Endodermal cell (in vitro differentiated cells): ENCODE measurements around the gene WBP1. TPM values are rescaled to one million over a fixed set of nuclear protein-coding genes. Genes with fewer than 3 reads are reported as not detected.

ENCODE experiments used
- DNase-seq: peaks from one replicate; pipeline ENCODE4 v3.0.0-alpha.2; 2017
- H3K27ac ChIP-seq: 2 replicates; pipeline ENCODE4 v1.5.1; 2013; ENCODE audit warnings: mild to moderate bottlenecking, low read depth, low read length, moderate library complexity
- H3K27me3 ChIP-seq: 2 replicates; pipeline ENCODE4 v1.6.1; 2013; ENCODE audit warnings: mild to moderate bottlenecking, low read length, moderate library complexity; ENCODE audit not compliant: insufficient read depth, control insufficient read depth, poor library complexity, severe bottlenecking
- H3K36me3 ChIP-seq: 2 replicates; pipeline ENCODE4 v1.7.0; 2013; ENCODE audit warnings: mild to moderate bottlenecking, low read length, moderate library complexity; ENCODE audit not compliant: control insufficient read depth, insufficient read depth
- H3K4me1 ChIP-seq: one replicate; pipeline ENCODE4 v1.7.0; 2013; ENCODE audit warnings: low read length; ENCODE audit not compliant: control insufficient read depth, insufficient read depth
- H3K4me3 ChIP-seq: 2 replicates; pipeline ENCODE4 v1.5.1; 2013; ENCODE audit warnings: mild to moderate bottlenecking, low read length, moderate library complexity
- H3K9ac ChIP-seq: 2 replicates; pipeline ENCODE4 v1.6.1; 2013; ENCODE audit warnings: mild to moderate bottlenecking, low read length, moderate library complexity; ENCODE audit not compliant: poor library complexity, severe bottlenecking; ENCODE audit errors: extremely low read depth
- H3K9me3 ChIP-seq: 2 replicates; pipeline ENCODE4 v1.6.1; 2013; ENCODE audit warnings: mild to moderate bottlenecking, low read length, moderate library complexity; ENCODE audit not compliant: control insufficient read depth
- H3K27ac Mint-ChIP-seq: 2 replicates; pipeline ENCODE4 v1.8.0; 2020; ENCODE audit warnings: mixed read lengths
- H3K27me3 Mint-ChIP-seq: 2 replicates; pipeline ENCODE4 v1.8.0; 2021; ENCODE audit warnings: mild to moderate bottlenecking, mixed read lengths; ENCODE audit not compliant: insufficient read depth
- H3K36me3 Mint-ChIP-seq: 2 replicates; pipeline ENCODE4 v1.8.0; 2020; ENCODE audit warnings: low read depth, mixed read lengths
- H3K4me1 Mint-ChIP-seq: 2 replicates; pipeline ENCODE4 v1.8.0; 2020; ENCODE audit warnings: mixed read lengths
- H3K4me3 Mint-ChIP-seq: 2 replicates; pipeline ENCODE4 v1.8.0; 2020; ENCODE audit warnings: mild to moderate bottlenecking, moderate library complexity, mixed read lengths
- H3K9me3 Mint-ChIP-seq: 2 replicates; pipeline ENCODE4 v1.8.0; 2020; ENCODE audit warnings: mild to moderate bottlenecking, mixed read lengths
- WGBS, 2 experiments: methylation state at CpG; one replicate each; pipeline versions ENCODE4 v1.1.5 to v1.1.7; 2013; ENCODE audit warnings: missing lambda C conversion rate in 2 of 2, mixed read lengths in 1 of 2; ENCODE audit not compliant: insufficient coverage in 1 of 2, insufficient read length in 1 of 2; 5-methylcytosine and 5-hydroxymethylcytosine counted together
- total RNA-seq, 2 donors: library from RNA; stranded (reverse); fragmentation: NEBNext Ultra II Directional in 1 of 2; extraction: Animal tissue kit (Norgen Biotek cat#: 25700) in 1 of 2; gene quantifications; 2 replicates in 1 of 2; 3 replicates in 1 of 2; pipeline ENCODE4 v1.2.1, GENCODE V29; 2021
- TF ChIP-seq, protein P1 (sequence below): fragments of 200-600 bp; sonication (generic); conservative IDR thresholded peaks from 2 replicates; pipeline ENCODE4 v1.5.0; 2021; ENCODE audit warnings: antibody characterized with exemption, mild to moderate bottlenecking

Gene WBP1
- total RNA-seq, 2 donors from 2014 or later, result 110 to 116 TPM

DNA sequence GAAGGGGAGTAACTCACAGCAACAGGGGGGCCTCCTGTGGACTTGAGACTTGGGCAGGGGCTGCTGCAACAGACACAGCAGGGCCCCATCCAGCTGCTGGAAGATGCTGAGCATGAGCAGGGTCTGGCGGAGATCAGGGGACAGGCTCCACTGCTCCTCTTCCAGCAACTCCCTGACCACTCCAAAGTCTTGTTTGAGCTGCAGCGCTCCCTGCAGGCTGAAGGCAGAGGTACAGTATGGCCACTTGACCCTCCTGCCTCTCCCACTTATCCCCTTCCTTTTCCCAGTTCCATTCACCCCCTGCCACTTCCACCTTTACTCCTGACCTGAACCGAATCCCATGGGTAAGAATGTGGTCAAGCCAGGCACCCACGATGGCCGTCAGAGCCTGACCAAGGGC is 16.7 kb downstream of the WBP1 start:
- Mint-ChIP-seq H3K27ac (no peak overlapping the region), H3K9me3 (no peaks in the 10 kb centered on the region), H3K4me1 (no peaks in the 10 kb centered on the region), H3K4me3 (no peak overlapping the region), H3K36me3 (peaks cover 28% of the 10 kb centered on the region), H3K27me3 (no peaks in the 10 kb centered on the region)
- 93 to 100% methylated on average over 4 to 5 of the region's 5 CpGs for WGBS, 2 experiments
- H3K9ac ChIP-seq, result no peak overlapping the region
- H3K36me3 ChIP-seq, result peaks cover 30% of the 10 kb centered on the region
- no peak overlapping the region for H3K27ac ChIP-seq
- no peaks in the 10 kb centered on the region for H3K27me3 ChIP-seq
- H3K4me3 ChIP-seq, result no peak overlapping the region
- no peaks in the 10 kb centered on the region for H3K9me3 ChIP-seq
- TF ChIP-seq, protein P1, sequence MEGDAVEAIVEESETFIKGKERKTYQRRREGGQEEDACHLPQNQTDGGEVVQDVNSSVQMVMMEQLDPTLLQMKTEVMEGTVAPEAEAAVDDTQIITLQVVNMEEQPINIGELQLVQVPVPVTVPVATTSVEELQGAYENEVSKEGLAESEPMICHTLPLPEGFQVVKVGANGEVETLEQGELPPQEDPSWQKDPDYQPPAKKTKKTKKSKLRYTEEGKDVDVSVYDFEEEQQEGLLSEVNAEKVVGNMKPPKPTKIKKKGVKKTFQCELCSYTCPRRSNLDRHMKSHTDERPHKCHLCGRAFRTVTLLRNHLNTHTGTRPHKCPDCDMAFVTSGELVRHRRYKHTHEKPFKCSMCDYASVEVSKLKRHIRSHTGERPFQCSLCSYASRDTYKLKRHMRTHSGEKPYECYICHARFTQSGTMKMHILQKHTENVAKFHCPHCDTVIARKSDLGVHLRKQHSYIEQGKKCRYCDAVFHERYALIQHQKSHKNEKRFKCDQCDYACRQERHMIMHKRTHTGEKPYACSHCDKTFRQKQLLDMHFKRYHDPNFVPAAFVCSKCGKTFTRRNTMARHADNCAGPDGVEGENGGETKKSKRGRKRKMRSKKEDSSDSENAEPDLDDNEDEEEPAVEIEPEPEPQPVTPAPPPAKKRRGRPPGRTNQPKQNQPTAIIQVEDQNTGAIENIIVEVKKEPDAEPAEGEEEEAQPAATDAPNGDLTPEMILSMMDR, result peak; percentile 60
- DNase-seq, result peak; percentile 83
- no peaks in the 10 kb centered on the region for H3K4me1 ChIP-seq

DNA sequence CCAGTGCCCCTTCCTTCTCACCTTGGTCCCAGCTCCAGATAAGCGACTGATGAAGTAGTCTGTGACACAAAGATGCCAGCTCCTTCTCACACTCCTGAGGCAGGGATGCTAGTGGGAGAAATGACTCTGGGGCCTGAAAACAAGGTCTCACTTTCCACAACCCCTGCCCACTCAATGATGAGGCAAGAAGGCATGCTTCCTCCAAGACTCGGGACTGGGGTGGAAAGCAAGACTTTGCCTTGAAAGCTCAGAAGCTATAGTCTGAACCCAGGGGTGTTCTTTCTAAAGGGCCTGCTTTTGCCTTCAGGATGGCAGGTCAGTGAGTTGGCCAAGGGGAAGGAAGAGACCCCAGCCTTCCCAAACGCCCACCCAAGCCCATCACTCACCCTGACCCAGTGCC is 23.2 kb downstream of the WBP1 start:
- DNase-seq, result no peak
- Histone ChIP-seq H3K27me3 (no peaks in the 10 kb centered on the region), H3K4me3 (peak overlapping the region; percentile 96), H3K9ac (no peak overlapping the region), H3K27ac (no peak overlapping the region), H3K9me3 (no peaks in the 10 kb centered on the region), H3K4me1 (peaks cover 3% of the 10 kb centered on the region), H3K36me3 (peaks cover 20% of the 10 kb centered on the region)
- Mint-ChIP-seq H3K36me3 (peaks cover 30% of the 10 kb centered on the region), H3K4me1 (peaks cover 8% of the 10 kb centered on the region), H3K4me3 (peak overlapping the region; percentile 86), H3K9me3 (no peaks in the 10 kb centered on the region), H3K27me3 (no peaks in the 10 kb centered on the region), H3K27ac (no peak overlapping the region)
- TF ChIP-seq, protein P1, result no peak
- 80 to 81% methylated on average over 1 to 3 of the region's 3 CpGs for WGBS, 2 experiments

DNA sequence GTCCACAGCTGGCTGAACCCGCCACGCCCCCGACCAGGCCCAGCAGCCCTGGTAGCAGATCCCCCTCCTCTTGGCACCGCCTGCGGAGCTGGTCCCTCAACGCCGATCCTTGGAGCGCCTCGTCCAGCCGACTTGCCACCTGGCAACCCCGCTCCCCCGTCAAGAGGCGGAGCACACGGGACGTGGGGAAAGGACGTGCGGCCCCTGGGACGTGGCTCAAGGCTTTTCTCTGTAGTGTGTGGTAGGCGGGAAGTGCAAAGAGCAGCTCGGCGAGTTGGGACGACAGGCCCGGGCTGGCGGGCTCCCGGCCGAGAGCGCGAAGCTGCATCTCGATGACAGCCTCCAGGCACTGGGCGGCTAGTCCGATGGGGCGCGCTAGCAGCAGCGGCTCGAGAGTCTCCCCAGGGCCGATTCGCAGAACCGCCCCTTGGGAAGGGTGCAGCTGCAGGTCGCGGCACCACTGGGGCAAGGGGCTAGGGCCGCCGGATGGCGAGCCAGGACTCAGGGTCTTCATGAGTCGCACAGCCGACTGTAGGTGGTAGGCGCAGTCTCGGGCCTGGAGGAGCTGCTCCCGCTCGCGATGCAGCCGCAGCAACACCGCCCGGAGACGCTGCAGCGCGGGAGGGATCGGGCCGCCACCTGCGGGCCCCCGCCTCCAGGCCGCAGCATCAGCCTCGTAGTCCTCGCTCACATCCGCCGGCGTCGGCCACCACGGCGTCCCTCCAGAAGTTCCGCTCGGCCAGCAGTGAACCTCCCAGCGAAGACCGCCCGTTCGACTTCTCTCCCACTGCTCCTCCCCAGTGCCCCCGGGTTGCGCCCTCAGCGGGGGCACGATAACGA is 23.9 kb downstream of the WBP1 start:
- TF ChIP-seq, protein P1, result no peak
- Mint-ChIP-seq H3K4me1 (peaks cover 8% of the 10 kb centered on the region), H3K9me3 (no peaks in the 10 kb centered on the region), H3K4me3 (peak overlapping the region; percentile 86), H3K27me3 (no peaks in the 10 kb centered on the region), H3K36me3 (peaks cover 34% of the 10 kb centered on the region), H3K27ac (peak overlapping the region; percentile 98)
- peak overlapping the region; percentile 4 for H3K27ac ChIP-seq
- peaks cover 3% of the 10 kb centered on the region for H3K4me1 ChIP-seq
- H3K36me3 ChIP-seq, result peaks cover 22% of the 10 kb centered on the region
- no peaks in the 10 kb centered on the region for H3K9me3 ChIP-seq
- DNase-seq, result peak; percentile 61
- H3K27me3 ChIP-seq, result no peaks in the 10 kb centered on the region
- H3K4me3 ChIP-seq, result peak overlapping the region; percentile 96
- 2% methylated on average over 36 to 80 of the region's 80 CpGs for WGBS, 2 experiments
- peak overlapping the region; percentile 78 for H3K9ac ChIP-seq
